Iris pigment epithelial cell (primary cell): Measurements from ENCODE around the gene GNA12.
A peak's percentile ranks its signal among the peaks of the same experiment; 100 is the strongest.
"Not testable (repeated sequence)": the region's sequence is repeated elsewhere in the genome, so short reads cannot be mapped to it uniquely, and the experiment has no call there.

Source experiments
- DNase-seq: peaks from one replicate; pipeline ENCODE4 v3.0.0-alpha.2; 2011; ENCODE audit warnings: low read depth

GNA12 gene

DNA sequence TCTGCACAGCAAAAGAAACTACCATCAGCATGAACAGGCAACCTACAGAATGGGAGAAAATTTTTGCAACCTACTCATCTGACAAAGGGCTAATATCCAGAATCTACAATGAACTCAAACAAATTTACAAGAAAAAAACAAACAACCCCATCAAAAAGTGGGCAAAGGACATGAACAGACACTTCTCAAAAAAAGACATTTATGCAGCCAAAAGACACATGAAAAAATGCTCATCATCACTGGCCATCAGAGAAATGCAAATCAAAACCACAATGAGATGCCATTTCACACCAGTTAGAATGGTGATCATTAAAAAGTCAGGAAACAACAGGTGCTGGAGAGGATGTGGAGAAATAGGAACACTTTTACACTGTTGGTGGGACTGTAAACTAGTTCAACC, 95.4 kb downstream of the GNA12 start:
- not testable (repeated sequence) for DNase-seq

DNA sequence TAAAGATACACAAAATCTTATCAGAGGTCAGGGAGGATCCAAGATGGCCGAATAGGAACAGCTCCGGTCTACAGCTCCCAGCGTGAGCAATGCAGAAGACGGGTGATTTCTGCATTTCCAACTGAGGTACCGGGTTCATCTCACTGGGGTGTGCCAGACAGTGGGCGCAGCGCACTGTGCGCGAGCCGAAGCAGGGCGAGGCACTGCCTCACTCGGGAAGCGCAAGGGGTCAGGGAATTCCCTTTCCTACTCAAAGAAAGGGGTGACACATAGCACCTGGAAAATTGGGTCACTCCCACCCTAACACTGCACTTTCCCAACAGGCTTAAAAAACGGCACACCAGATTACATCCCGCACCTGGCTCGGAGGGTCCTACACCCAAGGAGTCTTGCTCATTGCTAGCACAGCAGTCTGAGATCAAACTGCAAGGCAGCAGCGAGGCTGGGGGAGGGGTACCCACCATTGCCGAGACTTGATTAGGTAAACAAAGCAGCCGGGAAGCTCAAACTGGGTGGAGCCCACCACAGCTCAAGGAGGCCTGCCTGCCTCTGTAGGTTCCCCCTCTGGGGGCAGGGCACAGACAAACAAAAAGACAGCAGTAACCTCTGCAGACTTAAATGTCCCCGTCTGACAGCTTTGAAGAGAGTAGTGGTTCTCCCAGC, 100.5 kb downstream of the GNA12 start:
- not testable (repeated sequence) for DNase-seq

DNA sequence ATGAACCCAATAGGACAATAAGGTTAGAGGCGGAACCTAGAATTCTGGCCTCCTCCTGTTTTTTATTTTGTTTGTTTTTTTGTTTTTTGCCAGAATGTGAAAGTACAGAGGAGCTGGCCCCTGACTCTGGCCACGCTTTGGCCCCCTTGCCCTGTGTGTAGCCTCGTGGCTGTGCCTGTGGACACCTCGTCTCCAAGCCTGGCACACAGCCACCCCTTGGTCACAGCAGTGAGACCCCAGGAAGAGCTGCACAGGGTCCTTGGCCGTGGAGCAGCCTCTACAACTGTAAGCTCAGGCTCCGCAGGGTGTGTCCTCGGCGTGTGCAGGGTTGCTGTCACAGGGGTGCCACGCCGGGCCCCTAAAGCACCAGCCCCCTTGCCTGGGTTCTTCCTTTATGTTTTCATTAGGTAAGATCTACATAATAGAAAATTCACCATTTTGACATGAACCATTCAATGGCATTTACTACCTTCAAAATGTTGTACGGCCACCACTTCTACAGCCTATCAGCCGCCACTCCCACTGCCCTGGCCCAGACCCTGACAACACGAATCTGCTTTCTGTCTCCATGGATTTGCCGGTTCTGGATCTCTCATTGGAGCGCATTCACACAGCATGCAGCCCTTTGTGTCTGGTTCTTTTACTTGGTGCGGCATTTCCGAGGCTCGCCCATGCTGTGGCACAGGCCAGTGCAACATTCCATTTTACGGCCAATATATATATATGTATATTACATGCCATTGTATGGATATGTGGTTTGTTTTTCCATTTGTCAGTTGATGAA, 105.2 kb downstream of the GNA12 start:
- no peak for DNase-seq

DNA sequence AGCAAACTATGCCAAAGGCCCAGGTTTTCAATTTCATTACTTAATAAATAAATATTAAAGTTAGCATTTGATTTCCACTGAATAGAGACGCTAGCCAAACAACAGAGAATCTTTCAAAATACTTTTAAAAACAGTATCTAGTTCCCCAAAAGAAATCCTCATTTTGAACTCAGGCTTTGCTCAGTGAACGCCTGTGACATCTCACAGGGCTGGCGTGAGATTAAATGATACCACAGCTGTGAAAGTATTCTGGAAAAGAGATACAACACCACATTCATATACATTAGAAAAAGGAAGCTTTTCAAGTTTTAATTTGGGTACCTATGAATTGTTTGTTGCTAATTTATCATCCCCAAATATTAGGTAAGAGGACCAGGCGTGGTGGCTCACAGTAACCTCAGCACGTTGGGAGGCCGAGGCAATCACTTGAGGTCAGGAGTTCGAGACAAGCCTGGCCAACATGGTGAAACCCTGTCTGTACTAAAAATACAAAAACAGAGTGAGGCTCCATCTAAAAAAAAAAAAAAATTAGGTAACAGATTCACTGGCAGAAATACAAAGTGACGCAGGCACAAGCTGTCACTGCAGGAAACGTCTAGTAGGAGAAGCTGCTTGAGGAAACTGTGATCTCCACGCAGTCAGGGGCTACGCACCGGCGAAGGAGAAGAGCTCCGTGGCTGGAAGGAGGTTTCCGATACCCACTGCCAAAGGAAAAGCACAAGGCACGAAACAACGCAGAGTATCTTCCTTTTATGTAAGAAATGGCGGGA, 106.2 kb downstream of the GNA12 start:
- DNase-seq: no peak

DNA sequence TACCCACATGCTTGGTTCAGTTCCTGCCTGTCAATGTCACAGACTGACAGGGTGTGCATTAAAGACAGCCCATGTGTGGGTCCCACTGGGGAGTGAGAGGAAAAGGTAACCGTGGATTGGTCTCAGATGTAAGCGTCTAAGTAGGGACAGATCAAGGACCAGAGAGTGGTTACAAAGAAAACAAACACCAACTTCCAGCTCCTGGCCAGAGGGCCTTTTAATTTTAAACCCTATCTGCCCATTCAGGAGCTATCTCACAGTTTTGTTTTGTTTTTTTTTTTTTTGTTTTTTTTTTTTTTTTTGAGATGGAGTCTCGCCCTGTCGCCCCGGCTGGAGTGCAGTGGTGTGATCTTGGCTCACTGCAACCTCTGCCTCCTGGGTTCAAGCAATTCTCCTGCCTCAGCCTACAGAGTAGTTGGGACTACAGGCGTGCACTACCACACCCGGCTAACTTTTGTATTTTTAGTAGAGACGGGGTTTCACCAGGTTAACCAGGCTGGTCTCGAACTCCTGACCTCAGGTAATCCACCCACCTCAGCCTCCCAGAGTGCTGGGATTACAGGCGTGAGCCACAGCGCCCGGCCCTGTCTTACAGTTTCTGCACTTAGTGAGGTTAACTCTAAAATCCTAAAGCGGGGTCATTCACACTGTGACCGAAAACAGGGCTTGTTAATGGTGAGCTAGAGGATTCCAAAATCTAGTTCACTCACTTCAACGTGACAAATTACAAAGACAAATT, 106.9 kb downstream of the GNA12 start:
- not testable (repeated sequence) for DNase-seq

DNA sequence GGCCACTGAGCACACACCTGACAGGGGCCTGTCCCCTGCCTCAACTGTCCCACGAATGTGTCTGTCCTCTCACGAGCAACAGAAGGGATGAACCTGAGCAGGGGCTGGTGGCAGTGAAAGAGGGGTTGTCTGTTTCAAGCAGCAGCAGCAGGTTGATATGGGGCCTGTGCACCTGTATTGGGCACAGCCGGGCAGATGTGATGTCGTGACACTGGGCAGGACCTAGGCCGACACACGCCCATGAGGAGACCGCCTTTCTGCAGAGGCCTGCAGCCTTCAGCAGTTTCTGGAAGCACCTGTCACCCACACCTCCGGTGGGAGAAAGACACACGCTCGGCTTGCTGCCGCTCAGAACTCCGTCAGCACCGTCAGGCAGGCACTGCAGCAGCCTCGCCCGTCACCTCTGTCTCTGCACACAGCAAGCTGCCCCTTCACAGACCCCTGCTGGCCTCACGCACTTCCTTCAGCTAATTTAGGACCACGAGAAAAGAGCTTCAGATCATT, 107.6 kb downstream of the GNA12 start:
- DNase-seq: no peak

DNA sequence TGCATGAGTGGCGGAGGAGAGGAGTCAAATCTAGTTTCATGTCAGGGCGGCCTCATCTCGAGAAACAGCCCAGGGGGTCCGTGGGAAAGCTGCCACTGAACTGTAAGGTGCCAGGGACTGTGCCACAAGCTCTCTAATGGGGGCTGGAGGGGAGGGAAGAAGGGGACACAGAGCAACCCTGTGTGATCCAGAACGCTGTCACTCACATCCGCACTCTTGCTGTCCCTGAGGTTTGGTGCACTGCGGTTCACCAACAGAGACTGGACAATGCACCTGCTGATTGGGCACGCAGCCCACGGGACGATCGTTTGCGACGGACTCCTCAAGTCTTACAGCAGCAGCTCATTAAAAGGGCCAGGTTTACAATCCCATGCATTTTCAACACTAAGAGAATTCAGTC, 108.4 kb downstream of the GNA12 start:
- DNase-seq: no peak

DNA sequence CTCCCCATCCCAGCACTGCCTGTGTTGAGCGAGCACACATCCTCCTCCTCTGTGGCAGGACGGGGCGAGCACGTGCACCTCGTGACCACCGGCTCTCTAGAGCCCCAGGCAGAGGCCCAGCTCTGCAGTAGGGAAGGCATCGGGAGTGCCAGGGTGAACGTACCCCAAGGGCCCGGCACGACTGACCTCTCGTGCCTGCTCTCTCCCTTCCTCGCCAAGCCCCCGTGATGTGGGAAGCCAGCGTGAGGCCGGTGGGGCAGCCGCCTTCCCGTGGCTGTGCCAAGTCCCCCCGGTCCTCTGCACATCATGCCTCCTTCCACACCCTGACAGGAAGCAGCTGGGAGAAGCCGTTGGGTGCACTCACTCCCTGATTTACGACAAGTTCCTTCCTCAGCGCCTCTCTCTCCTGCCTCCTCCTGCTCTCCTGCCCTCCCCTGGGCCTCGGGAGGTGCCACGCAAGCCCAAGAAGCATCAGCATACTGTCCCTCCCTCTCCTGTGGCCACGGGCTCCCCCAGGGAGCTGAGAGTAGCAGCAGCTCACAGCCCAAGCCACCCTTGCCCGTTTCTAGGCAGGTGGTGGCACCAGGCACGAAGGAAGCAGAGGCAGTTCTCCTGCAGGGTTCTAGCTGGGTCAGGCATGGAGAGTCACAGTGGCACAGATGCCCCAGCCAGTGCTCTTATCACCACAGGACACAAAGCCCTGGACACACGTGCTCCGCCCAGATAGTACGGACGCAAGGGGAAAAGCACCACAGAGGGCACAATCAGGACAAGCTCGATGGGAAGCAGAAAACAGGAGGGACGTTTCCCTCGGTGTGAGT, 109.1 kb downstream of the GNA12 start:
- DNase-seq: no peak

DNA sequence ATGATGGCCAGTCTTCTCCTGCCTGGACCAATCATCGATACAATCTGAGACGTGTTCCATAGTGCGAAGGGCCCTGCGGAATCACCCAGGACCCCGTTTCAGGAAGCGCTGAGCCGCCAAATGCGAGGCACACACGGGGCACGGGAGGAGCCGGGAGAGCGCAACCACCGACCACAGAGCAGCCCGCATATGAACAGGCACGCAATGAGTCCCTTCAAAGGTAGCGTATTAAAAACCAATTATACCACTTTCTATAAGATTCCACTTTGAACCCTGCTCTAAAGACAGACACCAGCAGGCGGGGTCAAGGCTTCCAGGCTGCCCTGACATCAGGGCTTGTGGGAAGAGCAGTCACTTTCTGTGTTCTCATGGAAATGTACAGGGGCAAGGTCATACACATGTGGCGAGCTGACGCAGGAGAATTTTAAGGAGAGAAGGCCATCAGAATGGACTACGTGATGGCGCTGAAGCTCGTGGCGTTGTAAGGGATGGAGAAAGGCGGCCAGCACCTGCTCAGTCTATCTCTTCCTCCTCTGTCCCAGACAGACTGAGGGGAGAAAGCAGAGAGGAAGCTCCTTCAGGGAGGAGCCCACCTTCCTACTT, 109.9 kb downstream of the GNA12 start:
- no peak for DNase-seq

DNA sequence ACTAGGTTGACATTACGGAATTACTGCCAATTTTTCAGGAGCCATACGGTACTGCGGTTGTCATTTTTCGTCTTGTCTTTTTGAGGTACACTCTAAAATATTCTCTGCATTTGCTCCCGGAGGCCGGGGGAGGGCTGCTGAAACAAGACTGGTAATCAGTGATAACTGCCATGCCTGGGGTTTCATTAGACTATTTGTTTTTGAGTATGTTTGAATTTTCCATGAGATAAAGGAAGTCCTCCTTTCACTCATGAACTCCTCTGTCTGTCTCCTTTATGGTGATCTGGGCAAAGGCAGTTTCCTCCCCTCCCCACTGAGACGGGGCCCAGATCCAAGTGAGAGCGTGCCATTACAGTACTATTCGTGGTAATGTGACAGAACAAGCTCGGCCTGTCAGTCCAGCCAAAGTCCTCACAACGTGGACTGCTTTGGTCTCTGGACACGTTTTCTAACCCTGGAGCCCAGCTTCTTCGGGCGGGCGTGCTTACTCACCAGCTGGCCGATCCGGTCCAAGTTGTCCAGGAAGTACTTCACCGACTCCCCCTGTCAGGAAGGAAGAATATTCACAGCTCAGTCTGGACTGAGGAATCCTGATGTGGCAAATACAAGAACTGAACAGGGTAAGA, 111.0 kb downstream of the GNA12 start:
- peak; percentile 65 for DNase-seq

DNA sequence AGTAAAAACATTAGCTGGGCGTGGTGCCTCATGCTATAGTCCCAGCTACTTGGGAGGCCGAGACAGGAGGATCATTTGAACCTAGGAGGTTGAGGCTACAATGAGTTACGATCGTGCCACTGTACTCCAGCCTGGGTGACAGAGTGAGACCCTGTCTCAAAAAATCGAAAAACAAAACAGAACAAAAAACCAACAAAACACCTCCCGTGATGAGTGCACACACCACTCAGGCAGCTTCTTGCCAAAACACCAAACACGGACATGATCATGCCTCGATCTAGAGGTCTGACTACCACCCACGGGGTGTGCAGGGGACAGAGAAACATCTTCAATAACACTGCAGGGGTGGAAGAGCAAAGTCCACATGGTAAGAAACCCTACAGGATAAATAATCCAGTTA, 111.7 kb downstream of the GNA12 start:
- DNase-seq: no peak

DNA sequence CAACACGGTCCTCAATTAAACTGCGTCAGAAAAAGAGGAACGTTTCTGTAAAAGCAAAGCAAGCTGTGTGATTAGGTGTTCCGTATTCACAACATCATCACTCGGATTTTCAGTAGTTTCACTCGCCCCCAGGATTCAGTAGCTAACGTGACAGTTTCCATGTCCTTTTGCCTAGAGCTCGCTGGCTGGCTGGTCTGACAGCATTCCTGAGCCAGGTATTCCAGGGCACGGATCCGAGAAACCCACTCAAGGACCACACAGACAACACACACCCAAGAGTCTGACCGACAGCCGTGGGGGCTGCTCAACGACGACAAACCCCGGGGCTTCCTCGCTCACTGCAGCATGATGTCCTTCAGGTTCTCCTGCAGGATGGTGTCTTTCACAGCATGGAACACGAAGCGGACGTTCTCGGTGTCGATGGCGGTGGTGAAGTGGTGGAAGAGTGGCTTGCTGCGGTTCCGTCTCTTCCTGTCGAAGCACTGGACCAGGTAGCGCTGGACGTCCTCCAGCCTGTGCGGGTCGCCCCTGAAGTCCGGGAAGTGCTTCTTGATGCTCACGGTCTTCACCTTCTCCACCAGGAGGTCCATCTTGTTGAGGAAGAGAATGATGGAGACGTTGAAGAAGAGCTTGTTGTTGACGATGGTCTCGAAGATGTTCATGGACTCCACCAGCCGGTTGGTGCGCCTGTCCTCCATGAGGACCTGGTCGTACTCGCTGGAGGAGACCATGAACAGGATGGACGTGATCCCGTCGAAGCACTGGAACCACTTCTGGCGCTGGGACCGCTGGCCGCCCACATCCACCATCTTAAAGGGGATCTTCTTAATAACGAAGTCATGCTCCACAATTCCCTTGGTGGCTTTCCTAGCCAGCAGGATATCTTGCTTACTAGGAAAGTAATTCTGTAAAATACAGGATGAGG, 113.0 kb downstream of the GNA12 start:
- DNase-seq: no peak

DNA sequence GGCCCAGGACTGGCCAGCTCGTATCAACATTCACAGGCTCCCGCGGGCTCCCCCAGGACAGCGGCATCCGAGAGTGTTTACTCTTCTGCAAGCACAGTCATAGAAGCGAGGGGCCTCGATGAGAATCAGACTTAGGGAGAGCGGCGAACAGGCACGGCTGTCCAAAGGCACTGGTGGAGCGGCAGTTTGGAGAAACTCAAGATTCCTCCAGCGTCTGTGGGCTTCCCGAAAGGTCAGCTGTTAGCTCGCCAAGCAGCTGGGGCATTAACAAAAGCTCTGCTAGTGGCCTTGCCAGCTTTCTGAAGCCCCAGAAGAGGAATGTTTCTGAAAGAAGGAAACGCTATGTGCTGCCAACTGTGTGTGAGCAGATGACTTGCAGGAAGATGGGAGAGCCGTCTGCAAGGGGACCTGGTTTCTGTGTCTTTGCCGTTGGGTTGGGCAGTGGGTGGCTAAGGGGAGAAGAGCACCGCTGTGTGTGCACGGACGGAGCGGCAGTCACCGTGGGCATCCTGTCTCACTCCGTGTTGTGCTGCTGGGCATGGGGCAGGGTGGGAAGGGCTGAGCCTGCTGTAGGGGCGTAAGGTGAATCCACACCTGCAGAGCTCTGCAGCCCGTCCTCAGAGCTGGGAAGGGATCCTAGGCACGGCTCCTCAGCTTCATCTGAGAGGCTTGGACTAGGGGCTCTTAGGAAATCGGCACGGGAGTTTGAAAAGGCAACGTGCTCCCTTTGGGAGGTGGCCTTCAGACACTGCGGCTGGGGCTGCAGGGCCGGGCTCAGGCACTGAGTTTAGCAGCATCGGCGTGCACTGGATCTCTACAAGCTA, 114.0 kb downstream of the GNA12 start:
- DNase-seq: no peak

DNA sequence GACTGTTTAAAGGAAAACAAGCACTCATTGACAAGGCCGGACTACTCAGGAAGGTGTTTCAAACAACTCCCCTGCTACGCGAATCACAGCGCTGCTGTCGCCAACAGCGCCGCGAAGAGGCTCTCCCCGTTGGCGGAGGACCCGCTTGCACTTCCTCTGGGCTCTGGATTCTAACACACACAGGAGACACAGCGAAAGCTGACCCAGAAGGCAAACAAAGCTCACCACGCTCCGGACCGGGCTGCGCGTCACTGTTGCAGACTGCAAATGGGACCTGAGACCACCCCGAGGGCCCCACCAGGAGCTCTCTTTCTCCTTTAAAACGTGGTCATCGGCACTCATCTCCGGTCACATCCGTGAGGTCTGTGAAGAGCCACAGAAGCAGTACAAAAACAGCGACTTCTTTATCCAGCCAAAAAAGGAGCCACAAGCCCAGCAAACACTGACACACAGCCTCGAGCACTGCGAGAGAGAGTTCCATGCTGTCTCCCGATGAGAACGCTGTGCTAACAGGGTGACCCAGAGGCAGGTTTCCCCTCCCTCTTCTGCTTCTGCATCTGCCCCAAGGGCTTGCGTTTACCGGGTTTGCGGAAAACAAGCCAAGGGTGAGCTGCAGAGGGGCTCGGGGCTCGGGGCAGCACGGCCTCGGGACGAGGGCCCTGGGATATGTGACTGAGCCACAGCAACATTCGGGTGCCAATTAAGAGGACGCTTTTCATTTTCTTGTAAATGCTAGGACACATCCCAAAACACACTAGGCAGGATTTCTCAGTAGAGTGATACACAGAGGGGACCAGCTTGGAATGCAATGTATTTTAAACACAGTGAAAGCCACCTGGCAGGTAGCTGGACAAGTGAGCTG, 114.8 kb downstream of the GNA12 start:
- no peak for DNase-seq

DNA sequence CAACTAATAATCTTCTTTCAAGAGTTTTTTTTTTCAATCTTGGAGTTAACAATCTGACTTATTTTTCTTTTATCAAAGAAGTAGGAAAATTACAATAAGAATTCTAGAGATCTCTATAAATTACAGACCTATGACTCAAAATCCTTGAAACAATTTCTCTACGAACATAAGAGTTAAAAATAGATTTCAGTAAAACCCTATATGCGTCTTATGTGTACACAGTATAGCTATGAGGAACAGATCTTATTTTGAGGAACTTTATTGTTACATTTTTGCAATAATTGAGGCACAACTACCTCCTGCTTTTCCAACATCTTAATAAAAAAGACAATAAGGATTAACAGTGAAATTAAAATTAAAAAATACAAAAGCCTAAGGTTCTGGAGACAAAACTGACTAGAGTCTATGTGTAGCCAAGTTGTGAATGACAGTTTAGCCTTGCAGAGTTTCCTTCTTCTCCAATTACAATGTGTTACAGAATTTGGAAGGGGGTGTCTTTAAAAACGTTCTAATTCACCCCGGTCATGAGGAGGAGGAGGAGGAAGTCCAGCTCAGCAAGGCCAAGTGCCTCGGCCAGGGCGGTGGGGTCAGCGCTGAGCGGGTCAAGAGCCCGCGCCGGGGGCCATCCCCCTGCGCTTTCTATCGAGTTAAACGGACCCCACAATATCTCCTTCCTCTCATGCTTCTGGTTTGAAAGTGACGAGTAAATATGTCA, 115.6 kb downstream of the GNA12 start:
- no peak for DNase-seq

DNA sequence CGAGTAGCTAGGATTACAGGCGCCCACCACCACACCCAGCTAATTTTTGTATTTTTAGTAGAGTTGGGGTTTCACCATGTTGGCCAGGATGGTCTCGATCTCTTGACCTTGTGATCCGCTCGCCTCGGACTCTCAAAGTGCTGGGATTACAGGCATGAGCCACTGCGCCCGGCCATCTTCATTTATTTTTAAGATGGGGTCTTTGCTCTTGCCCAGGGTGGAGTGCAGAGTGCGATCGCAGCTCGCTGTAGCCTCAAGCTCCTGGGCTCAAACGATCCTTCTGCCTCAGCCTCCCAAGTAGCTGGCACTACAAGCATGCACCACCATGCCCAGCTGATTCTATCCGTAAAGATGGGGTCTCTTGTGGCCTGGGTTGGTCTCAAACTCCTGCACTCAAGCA, 116.9 kb downstream of the GNA12 start:
- not testable (repeated sequence) for DNase-seq
